Prostate gland (tissue), 2 donors: ENCODE results near the gene PTPRE. TPM values are rescaled to one million over a fixed set of nuclear protein-coding genes. Genes with fewer than 3 reads are reported as not detected.

ENCODE experiments used
- DNase-seq: peaks from one replicate; pipeline ENCODE4 v3.0.0-alpha.2; 2019; ENCODE audit warnings: low spot score
- H3K27ac ChIP-seq, 2 donors: fragments of 200-600 bp; sonication (generic); 2 replicates each; pipeline ENCODE4 v1.5.1; 2017 to 2019
- H3K27me3 ChIP-seq: fragments of 200-600 bp; sonication (generic); replicated peaks from 2 replicates; pipeline ENCODE4 v1.5.1; 2019; ENCODE audit not compliant: insufficient read depth
- H3K36me3 ChIP-seq, 2 donors: fragments of 200-600 bp; sonication (generic); 1 replicate in 1 of 2; 2 replicates in 1 of 2; pipeline versions ENCODE4 v1.5.1 to v1.8.1; 2017 to 2019
- H3K4me1 ChIP-seq: fragments of 200-600 bp; sonication (generic); replicated peaks from 2 replicates; pipeline ENCODE4 v1.5.1; 2019
- H3K4me3 ChIP-seq, 2 donors: fragments of 200-600 bp; sonication (generic); 2 replicates each; pipeline ENCODE4 v1.5.1; 2017 to 2019
- H3K9me3 ChIP-seq: fragments of 200-600 bp; sonication (generic); 2 replicates; pipeline ENCODE4 v1.5.1; 2017
- CTCF ChIP-seq, 4 experiments: fragments of 200-600 bp in 2 of 4; fragments of 450-650 bp in 2 of 4; sonication (generic) in 2 of 4; IDR thresholded peaks; 1 replicate in 3 of 4; 2 replicates in 1 of 4; pipeline ENCODE4 v1.5.1; 2016 to 2019; ENCODE audit warnings: antibody characterized with exemption in 4 of 4, mild to moderate bottlenecking in 2 of 4, moderate library complexity in 2 of 4
- POLR2A ChIP-seq: fragments of 450-650 bp; IDR thresholded peaks from one replicate; pipeline ENCODE4 v1.6.1; 2016; ENCODE audit warnings: antibody characterized with exemption, mild to moderate bottlenecking
- POLR2AphosphoS5 ChIP-seq: sonication (generic); formaldehyde crosslinking; IDR thresholded peaks from one replicate; pipeline ENCODE4 v1.6.1; 2017; ENCODE audit warnings: antibody characterized with exemption
- WGBS: methylation state at CpG from one replicate; pipeline ENCODE4 v1.1.5; 2018; 5-methylcytosine and 5-hydroxymethylcytosine counted together
- intact Hi-C: fragments of 100-400 bp; cut with DNase I; formaldehyde crosslinking; loops from one replicate; pipeline ENCODE4 v1.14.2; 2022
- total RNA-seq, 2 donors: library from RNA; depleted of rRNA; stranded (reverse); fragments of >200 nt; gene quantifications; one replicate each; pipeline ENCODE4 v1.1.0, GENCODE V29; 2016

PTPRE gene
- total RNA-seq, 2 donors from 2014 or later = 4.5 to 14.3 TPM

- H3K27me3 ChIP-seq = no peaks in the 10 kb centered on the region
- intact Hi-C loops = no loop called here
- no peak overlapping the region for H3K4me3 ChIP-seq
- H3K36me3 ChIP-seq = no peaks in the 10 kb centered on the region
- WGBS = 95% methylated on average over 12 of the region's 12 CpGs
- H3K9me3 ChIP-seq = no peaks in the 10 kb centered on the region
- DNase-seq = no peak
- no peak overlapping the region for H3K27ac ChIP-seq
- no peak for TF ChIP-seq POLR2AphosphoS5
- no peak for TF ChIP-seq CTCF (IDR thresholded peaks at IDR 0.05)
- no peak for TF ChIP-seq POLR2A
- H3K4me1 ChIP-seq = no peaks in the 10 kb centered on the region
Measured at GRCh38 chr10:128016423-128017060, 109.6 kb downstream of the PTPRE start.

- intact Hi-C loops = no loop called here
- Histone ChIP-seq H3K4me1 (no peaks in the 10 kb centered on the region), H3K36me3 (no peaks in the 10 kb centered on the region), H3K4me3 (no peak overlapping the region), H3K27me3 (no peaks in the 10 kb centered on the region), H3K27ac (no peak overlapping the region), H3K9me3 (no peaks in the 10 kb centered on the region)
- no peak for TF ChIP-seq POLR2AphosphoS5
- no peak for TF ChIP-seq POLR2A
- no peak for TF ChIP-seq CTCF (IDR thresholded peaks at IDR 0.05)
- 71% methylated on average over 14 of the region's 14 CpGs for WGBS
- no peak for DNase-seq
Measured at GRCh38 chr10:128017822-128018221, 110.9 kb downstream of the PTPRE start.

GRCh38 chr10:128018236-128018635, 111.3 kb downstream of the PTPRE start:
- no peak overlapping the region for H3K27ac ChIP-seq
- no peaks in the 10 kb centered on the region for H3K36me3 ChIP-seq
- H3K4me3 ChIP-seq = no peak overlapping the region
- DNase-seq = no peak
- TF ChIP-seq CTCF (IDR thresholded peaks at IDR 0.05) = no peak
- TF ChIP-seq POLR2A = no peak
- TF ChIP-seq POLR2AphosphoS5 = no peak
- no peaks in the 10 kb centered on the region for H3K27me3 ChIP-seq
- H3K9me3 ChIP-seq = no peaks in the 10 kb centered on the region
- no peaks in the 10 kb centered on the region for H3K4me1 ChIP-seq
- intact Hi-C loops = no loop called here
- 64% methylated on average over 13 of the region's 13 CpGs for WGBS

DNA sequence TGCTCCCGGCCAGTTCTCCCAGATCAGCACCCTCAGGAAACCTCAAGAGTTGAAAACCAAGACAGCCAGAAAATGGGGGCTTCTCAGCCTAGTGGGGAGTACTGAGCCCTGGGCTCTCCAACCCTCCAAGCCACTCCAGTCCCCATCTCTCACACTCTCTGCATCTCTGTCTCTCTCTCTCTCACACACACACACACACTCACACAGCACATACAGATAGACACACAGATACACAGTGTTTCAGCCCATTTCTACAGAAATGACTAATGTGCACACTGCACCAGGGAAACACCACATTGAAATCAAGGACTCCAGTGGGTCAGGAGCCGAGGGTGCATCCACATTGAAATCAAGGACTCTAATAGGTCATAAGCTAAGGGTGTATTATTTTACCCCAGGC, 111.8 kb downstream of the PTPRE start:
- DNase-seq = no peak
- intact Hi-C loops = no loop called here
- H3K27ac ChIP-seq = no peak overlapping the region
- TF ChIP-seq POLR2AphosphoS5 (no peak), POLR2A (no peak), CTCF (IDR thresholded peaks at IDR 0.05) (no peak)
- H3K36me3 ChIP-seq = no peaks in the 10 kb centered on the region
- WGBS = 80% methylated on average over 2 of the region's 2 CpGs
- H3K4me3 ChIP-seq = no peak overlapping the region
- no peaks in the 10 kb centered on the region for H3K27me3 ChIP-seq
- no peaks in the 10 kb centered on the region for H3K9me3 ChIP-seq
- H3K4me1 ChIP-seq = no peaks in the 10 kb centered on the region
